MM.1S (cell line): ENCODE data around the gene NXN.

ENCODE experiments used
- CTCF ChIP-seq: fragments of 300-600 bp; sonication (generic); IDR thresholded peaks from 2 replicates; pipeline ENCODE4 v1.5.1; 2016; ENCODE audit warnings: antibody characterized with exemption, low read length, mixed read lengths
- EZH2 ChIP-seq: fragments of 300-600 bp; sonication (generic); optimal IDR thresholded peaks from 2 replicates; pipeline ENCODE3; 2017; ENCODE audit warnings: low read depth, mild to moderate bottlenecking, antibody characterized with exemption, low read length, mixed read lengths
- EZH2phosphoT487 ChIP-seq: fragments of 300-600 bp; sonication (generic); IDR thresholded peaks from 2 replicates; pipeline ENCODE4 v1.6.1; 2018; ENCODE audit warnings: antibody characterized with exemption, low read length

- TF ChIP-seq CTCF (no peak), EZH2 (no peak), EZH2phosphoT487 (no peak)
Observed at GRCh38 chr17:767076-767475, 212.5 kb downstream of the NXN start.
